ENCODE data around the gene DNAJB6.

- TF ChIP-seq CTCF (IDR thresholded peaks at IDR 0.05) (peak in 5 of 6 experiments; percentile 13 to 37 (median 25)), POLR2A (IDR thresholded peaks at IDR 0.05) (no peak)
Observed at GRCh38 chr7:157405914-157406810, 69.4 kb downstream of the DNAJB6 start.
